CD14-positive monocyte (primary cell): ENCODE measurements around the gene XXYLT1. TPM values are rescaled to one million over a fixed set of nuclear protein-coding genes. Genes with fewer than 3 reads are reported as not detected.

Source experiments
- DNase-seq, 3 donors: peaks; one replicate each; pipeline ENCODE4 v3.0.0-alpha.2; 2011 to 2022
- H2AFZ ChIP-seq: 2 replicates; pipeline ENCODE4 v1.6.0; 2012; ENCODE audit warnings: mild to moderate bottlenecking, low read depth, low read length, inconsistent platforms; ENCODE audit not compliant: insufficient read depth, poor library complexity, severe bottlenecking
- H3K27ac ChIP-seq, 2 donors: 1 replicate in 1 of 2; 2 replicates in 1 of 2; pipeline ENCODE4 v1.5.1; 2012 to 2013; ENCODE audit warnings: low read length in 2 of 2, control low read depth in 1 of 2, inconsistent platforms in 1 of 2, low read depth in 1 of 2, mild to moderate bottlenecking in 1 of 2
- H3K27me3 ChIP-seq, 2 donors: one replicate each; pipeline versions ENCODE4 v1.6.0 to v1.6.1; 2011 to 2013; ENCODE audit warnings: low read length in 2 of 2; ENCODE audit not compliant: control insufficient read depth in 2 of 2, insufficient read depth in 2 of 2
- H3K36me3 ChIP-seq, 2 donors: replicated peaks in 1 of 2; 1 replicate in 1 of 2; 2 replicates in 1 of 2; pipeline versions ENCODE4 v1.5.1 to v1.6.1; 2012 to 2013; ENCODE audit warnings: low read length in 2 of 2, control low read depth in 1 of 2, inconsistent platforms in 1 of 2, mild to moderate bottlenecking in 1 of 2; ENCODE audit not compliant: insufficient read depth in 2 of 2, control insufficient read depth in 1 of 2
- H3K4me1 ChIP-seq, 2 donors: 1 replicate in 1 of 2; 2 replicates in 1 of 2; pipeline versions ENCODE4 v1.5.1 to v1.6.1; 2012 to 2013; ENCODE audit warnings: low read length in 2 of 2, control low read depth in 1 of 2, inconsistent platforms in 1 of 2, mild to moderate bottlenecking in 1 of 2, moderate library complexity in 1 of 2; ENCODE audit not compliant: insufficient read depth in 2 of 2, control insufficient read depth in 1 of 2
- H3K4me2 ChIP-seq: replicated peaks from 2 replicates; pipeline ENCODE3; 2012; ENCODE audit warnings: low read length, moderate library complexity, mild to moderate bottlenecking; ENCODE audit not compliant: poor library complexity, severe bottlenecking; ENCODE audit errors: extremely low read depth
- H3K4me3 ChIP-seq, 3 experiments: fragments of 200-600 bp in 1 of 3; sonication (generic) in 1 of 3; replicated peaks in 1 of 3; 1 replicate in 2 of 3; 2 replicates in 1 of 3; pipeline ENCODE4 v1.5.1; 2011 to 2013; ENCODE audit warnings: low read length in 3 of 3, mild to moderate bottlenecking in 3 of 3, control low read depth in 2 of 3, low read depth in 2 of 3, inconsistent platforms in 1 of 3, moderate library complexity in 1 of 3
- H3K79me2 ChIP-seq: 2 replicates; pipeline ENCODE4 v1.6.0; 2012; ENCODE audit warnings: mild to moderate bottlenecking, control low read depth, inconsistent platforms, low read length, moderate library complexity; ENCODE audit not compliant: insufficient read depth
- H3K9ac ChIP-seq: 2 replicates; pipeline ENCODE4 v1.6.0; 2017; ENCODE audit warnings: low read length, mild to moderate bottlenecking; ENCODE audit not compliant: insufficient read depth, poor library complexity, severe bottlenecking
- H3K9me3 ChIP-seq, 2 donors: replicated peaks in 1 of 2; 1 replicate in 1 of 2; 2 replicates in 1 of 2; pipeline versions ENCODE4 v1.5.1 to v1.6.1; 2012 to 2013; ENCODE audit warnings: low read length in 2 of 2, control low read depth in 1 of 2; ENCODE audit not compliant: control insufficient read depth in 1 of 2, insufficient read depth in 1 of 2
- H4K20me1 ChIP-seq: 2 replicates; pipeline ENCODE4 v1.6.0; 2012; ENCODE audit warnings: mild to moderate bottlenecking, low read length, control low read depth, moderate library complexity; ENCODE audit not compliant: insufficient read depth
- H3K27ac Mint-ChIP-seq, 7 donors: one replicate each; pipeline ENCODE4 v1.8.0; 2020; ENCODE audit warnings: mild to moderate bottlenecking in 7 of 7, mixed read lengths in 7 of 7, moderate library complexity in 6 of 7, inconsistent platforms in 2 of 7
- H3K27me3 Mint-ChIP-seq, 3 donors: one replicate each; pipeline ENCODE4 v1.8.0; 2021 to 2022; ENCODE audit warnings: low read depth in 3 of 3, mild to moderate bottlenecking in 3 of 3, mixed read lengths in 3 of 3, moderate library complexity in 3 of 3, inconsistent platforms in 1 of 3
- H3K36me3 Mint-ChIP-seq, 2 donors: one replicate each; pipeline ENCODE4 v1.8.0; 2020; ENCODE audit warnings: mixed read lengths in 2 of 2, inconsistent platforms in 1 of 2, mild to moderate bottlenecking in 1 of 2
- H3K4me1 Mint-ChIP-seq: one replicate; pipeline ENCODE4 v1.8.0; 2020; ENCODE audit warnings: mild to moderate bottlenecking, mixed read lengths
- H3K4me3 Mint-ChIP-seq, 2 donors: one replicate each; pipeline ENCODE4 v1.8.0; 2020; ENCODE audit warnings: mild to moderate bottlenecking in 2 of 2, mixed read lengths in 2 of 2, moderate library complexity in 1 of 2
- H3K9me3 Mint-ChIP-seq, 7 donors: one replicate each; pipeline ENCODE4 v1.8.0; 2020 to 2022; ENCODE audit warnings: mixed read lengths in 7 of 7, mild to moderate bottlenecking in 6 of 7, moderate library complexity in 6 of 7, inconsistent platforms in 2 of 7
- CTCF ChIP-seq: fragments of 200-600 bp; IDR thresholded peaks from one replicate; pipeline ENCODE4 v1.8.0; 2022; ENCODE audit warnings: antibody characterized with exemption, mild to moderate bottlenecking
- WGBS: methylation state at CpG from one replicate; pipeline ENCODE4 v1.1.5; 2013; ENCODE audit warnings: missing lambda C conversion rate; ENCODE audit not compliant: insufficient coverage; 5-methylcytosine and 5-hydroxymethylcytosine counted together
- intact Hi-C, 2 donors: fragments of 100-400 bp; cut with micrococcal nuclease; formaldehyde crosslinking; loops; one replicate each; pipeline versions ENCODE4 v1.15.0 to v1.15.1; 2023
- polyA plus RNA-seq, 3 donors: library from polyadenylated mRNA; depleted of rRNA in 1 of 3; unstranded in 2 of 3; stranded (reverse) in 1 of 3; fragments of 300-500 nt in 2 of 3; fragments of >200 nt in 1 of 3; fragmentation: Illumina TruSeq in 2 of 3; gene quantifications; 1 replicate in 2 of 3; 2 replicates in 1 of 3; pipeline ENCODE4 v1.2.3, GENCODE V29; 2012 to 2021

Gene XXYLT1
- polyA plus RNA-seq, 3 donors: 11.8 to 13.5 (median 13.2) TPM

GRCh38 chr3:195263193-195263924, 7.6 kb downstream of the XXYLT1 start:
- peak overlapping the region in 1 of 3 experiments; percentile 25 for H3K4me3 ChIP-seq
- peak overlapping the region; percentile 78 to 90 (median 85) for H3K27ac Mint-ChIP-seq
- peaks cover 32 to 35% of the 10 kb centered on the region in 2 donors for H3K36me3 Mint-ChIP-seq
- no peaks in the 10 kb centered on the region for H3K9me3 Mint-ChIP-seq
- peak overlapping the region in 1 of 2 donors; percentile 54 for H3K4me3 Mint-ChIP-seq
- intact Hi-C loops: loop anchor here in 1 of 2 donors (5.0 kb wide), 3 partner anchors 179 to 591 kb away; partner anchors contain the start of genes ACAP2 and LSG1
- H3K4me2 ChIP-seq: peak overlapping the region; percentile 38
- H2AFZ ChIP-seq: no peak overlapping the region
- H3K27me3 Mint-ChIP-seq: no peaks in the 10 kb centered on the region
- H4K20me1 ChIP-seq: no peaks in the 10 kb centered on the region
- no peak overlapping the region for H3K9ac ChIP-seq
- H3K4me1 ChIP-seq: peaks cover 40 to 56% of the 10 kb centered on the region in 2 donors
- peaks cover 47% of the 10 kb centered on the region for H3K4me1 Mint-ChIP-seq
- H3K27me3 ChIP-seq: no peaks in the 10 kb centered on the region
- no peaks in the 10 kb centered on the region for H3K9me3 ChIP-seq
- TF ChIP-seq CTCF: no peak
- peaks cover 44% of the 10 kb centered on the region for H3K79me2 ChIP-seq
- peak; percentile 61 to 75 (median 67) for DNase-seq
- peaks cover 3 to 28% of the 10 kb centered on the region in 2 donors for H3K36me3 ChIP-seq
- WGBS: 100% methylated on average over 1 of the region's 11 CpGs
- H3K27ac ChIP-seq: peak overlapping the region; percentile 34 to 68

- Mint-ChIP-seq H3K36me3 (peaks cover 25 to 28% of the 10 kb centered on the region in 2 donors), H3K4me3 (no peak overlapping the region)
- no peak overlapping the region for H3K4me2 ChIP-seq
These were observed 9.0 kb downstream of the XXYLT1 start for GRCh38 chr3:195261925-195262324.

More at GRCh38 chr3:195261925-195262324, 9.0 kb downstream of the XXYLT1 start:
- H3K4me1 ChIP-seq: peaks cover 40 to 56% of the 10 kb centered on the region in 2 donors
- no peak overlapping the region for H3K27ac ChIP-seq
- no peak overlapping the region for H3K4me3 ChIP-seq
- no peaks in the 10 kb centered on the region for H3K9me3 ChIP-seq
- peaks cover 0 to 19% of the 10 kb centered on the region in 2 donors for H3K36me3 ChIP-seq
- H3K27me3 ChIP-seq: no peaks in the 10 kb centered on the region
- TF ChIP-seq CTCF: no peak
- no peak overlapping the region for H2AFZ ChIP-seq
- DNase-seq: no peak
- H4K20me1 ChIP-seq: no peaks in the 10 kb centered on the region
- intact Hi-C loops: loop anchor here (2.0 to 5.0 kb wide), 4 partner anchors 180 to 590 kb away; partner anchors contain the start of genes LSG1 (in 2 of the 2) and ACAP2 (in 1 of the 2)
- Mint-ChIP-seq H3K27me3 (peaks cover 0 to 2% (median 0%) of the 10 kb centered on the region in 3 donors), H3K4me1 (peaks cover 47% of the 10 kb centered on the region), H3K9me3 (no peaks in the 10 kb centered on the region), H3K27ac (peak overlapping the region in 1 of 7 donors; percentile 66)
- no peak overlapping the region for H3K9ac ChIP-seq
- H3K79me2 ChIP-seq: peaks cover 33% of the 10 kb centered on the region
- no CpG with 5 or more reads among the region's 2 CpGs for WGBS
